Panc1 (cell line): ENCODE measurements around the gene GRAMD1B. TPM values are rescaled to one million over a fixed set of nuclear protein-coding genes. Genes with fewer than 3 reads are reported as not detected.

Experiments
- ATAC-seq: fragments of 200-7000 bp; cut with Tn5 transposase; 2 replicates; pipeline ENCODE4 v1.9.1; 2020; ENCODE audit warnings: mild to moderate bottlenecking, moderate library complexity
- BruUV-seq: library from RNA; stranded (reverse); fragments of 400-500 nt; replicated peaks from 2 replicates; lab custom pipeline; 2021; lab: Mats Ljungman, UMichigan
- CTCF ChIA-PET: fragments of 300-600 bp; sonication (Branson Sonifier 250); formaldehyde crosslinking; loops from one replicate; lab custom pipeline; 2022; ENCODE audit warnings: antibody characterized with exemption; lab: Charles Lee
- POLR2A ChIA-PET: fragments of 300-600 bp; sonication (Branson Sonifier 250); formaldehyde crosslinking; loops from one replicate; lab custom pipeline; 2022; ENCODE audit warnings: antibody characterized with exemption; lab: Charles Lee
- DNase-seq: peaks from one replicate; pipeline ENCODE4 v3.0.0-alpha.2; 2010; ENCODE audit warnings: low read depth, low spot score
- H3K27ac ChIP-seq: 2 replicates; pipeline ENCODE4 v1.5.1; 2011; ENCODE audit warnings: mild to moderate bottlenecking, low read length, inconsistent platforms
- H3K27me3 ChIP-seq: fragments of 200-500 bp; sonication (Bioruptor generic); 2 replicates; pipeline ENCODE4 v1.6.0; 2014; ENCODE audit warnings: low read length, inconsistent platforms; ENCODE audit not compliant: control insufficient read depth, insufficient read depth
- H3K36me3 ChIP-seq: fragments of 200-500 bp; sonication (Bioruptor generic); 2 replicates; pipeline ENCODE4 v1.5.1; 2014; ENCODE audit warnings: inconsistent platforms, mild to moderate bottlenecking, low read length, moderate library complexity; ENCODE audit not compliant: control insufficient read depth, insufficient read depth
- H3K4me1 ChIP-seq: 2 replicates; pipeline ENCODE4 v1.5.1; 2011; ENCODE audit warnings: inconsistent platforms, mild to moderate bottlenecking, low read length, moderate library complexity; ENCODE audit not compliant: control insufficient read depth, insufficient read depth
- H3K4me3 ChIP-seq, 2 experiments: 2 replicates each; pipeline ENCODE4 v1.5.1; 2011 to 2012; ENCODE audit warnings: low read depth in 2 of 2, low read length in 2 of 2, mild to moderate bottlenecking in 2 of 2, inconsistent platforms in 1 of 2, moderate library complexity in 1 of 2
- H3K9me3 ChIP-seq: fragments of 200-500 bp; sonication (Bioruptor generic); 2 replicates; pipeline ENCODE4 v1.5.1; 2014; ENCODE audit warnings: low read depth, mild to moderate bottlenecking, inconsistent platforms, low read length, moderate library complexity; ENCODE audit not compliant: control insufficient read depth, insufficient read depth
- CTCF ChIP-seq: fragments of 450-650 bp; IDR thresholded peaks from 2 replicates; pipeline ENCODE4 v1.5.1; 2017; ENCODE audit warnings: mild to moderate bottlenecking
- POLR2AphosphoS5 ChIP-seq: IDR thresholded peaks from 2 replicates; pipeline ENCODE4 v1.6.1; 2012; ENCODE audit warnings: mild to moderate bottlenecking, low read depth, low read length, moderate library complexity
- SIN3A ChIP-seq: IDR thresholded peaks from 2 replicates; pipeline ENCODE4 v1.6.1; 2012; ENCODE audit warnings: low read depth, mild to moderate bottlenecking, low read length, moderate library complexity, borderline replicate concordance; ENCODE audit not compliant: insufficient read depth
- TCF7L2 ChIP-seq: IDR thresholded peaks from 2 replicates; pipeline ENCODE4 v1.6.1; 2011; ENCODE audit warnings: mild to moderate bottlenecking, low read depth, low read length, inconsistent platforms
- in situ Hi-C: cut with HindIII; loops from 2 replicates; pipeline ENCODE4 v1.10.0; 2016; ENCODE audit warnings: low sequenced_read_pairs, low pct_unique_long_range_greater_than_20kb
- intact Hi-C: fragments of 100-400 bp; cut with micrococcal nuclease; formaldehyde crosslinking; loops from one replicate; pipeline ENCODE4 v1.10.0; 2022; ENCODE audit not compliant: unreplicated experiment
- total RNA-seq: library from RNA; stranded (reverse); gene quantifications from one replicate; pipeline ENCODE4 v1.2.1, GENCODE V29; 2021; ENCODE audit not compliant: unreplicated experiment
- TF ChIP-seq, protein P1 (sequence below), 2 experiments: IDR thresholded peaks; 2 replicates each; pipeline ENCODE4 v1.6.1; 2011 to 2012; ENCODE audit warnings: low read depth in 2 of 2, control low read depth in 1 of 2, low read length in 1 of 2, mild to moderate bottlenecking in 1 of 2, moderate library complexity in 1 of 2; ENCODE audit not compliant: insufficient read depth in 1 of 2

Gene GRAMD1B
- total RNA-seq, 1 experiment from 2014 or later = 0.46 TPM

GRCh38 chr11:123653827-123654565 lies 223.9 kb downstream of the GRAMD1B start:
- DNase-seq = no peak
- H3K27me3 ChIP-seq = peaks cover 32% of the 10 kb centered on the region
- CTCF ChIA-PET = no interaction called here
- in situ Hi-C loops (no loop called here), intact Hi-C loops (no loop called here)
- POLR2A ChIA-PET = no interaction called here
- H3K4me1 ChIP-seq = no peaks in the 10 kb centered on the region; the same call in 1 of the 2 replicates
- TF ChIP-seq CTCF (peak; percentile 39), POLR2AphosphoS5 (no peak), TCF7L2 (no peak), SIN3A (peak; percentile 93; the same call in 1 of the 2 replicates)
- TF ChIP-seq, protein P1, sequence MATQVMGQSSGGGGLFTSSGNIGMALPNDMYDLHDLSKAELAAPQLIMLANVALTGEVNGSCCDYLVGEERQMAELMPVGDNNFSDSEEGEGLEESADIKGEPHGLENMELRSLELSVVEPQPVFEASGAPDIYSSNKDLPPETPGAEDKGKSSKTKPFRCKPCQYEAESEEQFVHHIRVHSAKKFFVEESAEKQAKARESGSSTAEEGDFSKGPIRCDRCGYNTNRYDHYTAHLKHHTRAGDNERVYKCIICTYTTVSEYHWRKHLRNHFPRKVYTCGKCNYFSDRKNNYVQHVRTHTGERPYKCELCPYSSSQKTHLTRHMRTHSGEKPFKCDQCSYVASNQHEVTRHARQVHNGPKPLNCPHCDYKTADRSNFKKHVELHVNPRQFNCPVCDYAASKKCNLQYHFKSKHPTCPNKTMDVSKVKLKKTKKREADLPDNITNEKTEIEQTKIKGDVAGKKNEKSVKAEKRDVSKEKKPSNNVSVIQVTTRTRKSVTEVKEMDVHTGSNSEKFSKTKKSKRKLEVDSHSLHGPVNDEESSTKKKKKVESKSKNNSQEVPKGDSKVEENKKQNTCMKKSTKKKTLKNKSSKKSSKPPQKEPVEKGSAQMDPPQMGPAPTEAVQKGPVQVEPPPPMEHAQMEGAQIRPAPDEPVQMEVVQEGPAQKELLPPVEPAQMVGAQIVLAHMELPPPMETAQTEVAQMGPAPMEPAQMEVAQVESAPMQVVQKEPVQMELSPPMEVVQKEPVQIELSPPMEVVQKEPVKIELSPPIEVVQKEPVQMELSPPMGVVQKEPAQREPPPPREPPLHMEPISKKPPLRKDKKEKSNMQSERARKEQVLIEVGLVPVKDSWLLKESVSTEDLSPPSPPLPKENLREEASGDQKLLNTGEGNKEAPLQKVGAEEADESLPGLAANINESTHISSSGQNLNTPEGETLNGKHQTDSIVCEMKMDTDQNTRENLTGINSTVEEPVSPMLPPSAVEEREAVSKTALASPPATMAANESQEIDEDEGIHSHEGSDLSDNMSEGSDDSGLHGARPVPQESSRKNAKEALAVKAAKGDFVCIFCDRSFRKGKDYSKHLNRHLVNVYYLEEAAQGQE (IDR thresholded peaks at IDR 0.05; ENCODE audit: insufficient read depth in 1 of 2, low read depth in 2 of 2, low read length in 1 of 2) = peak; percentile 98
- no peak overlapping the region for H3K27ac ChIP-seq
- no peaks in the 10 kb centered on the region for H3K9me3 ChIP-seq
- BruUV-seq = no TSS peak
- H3K4me3 ChIP-seq = peak overlapping the region; percentile 55 to 69
- ATAC-seq = peak; percentile 76
- H3K36me3 ChIP-seq = no peaks in the 10 kb centered on the region

DNA sequence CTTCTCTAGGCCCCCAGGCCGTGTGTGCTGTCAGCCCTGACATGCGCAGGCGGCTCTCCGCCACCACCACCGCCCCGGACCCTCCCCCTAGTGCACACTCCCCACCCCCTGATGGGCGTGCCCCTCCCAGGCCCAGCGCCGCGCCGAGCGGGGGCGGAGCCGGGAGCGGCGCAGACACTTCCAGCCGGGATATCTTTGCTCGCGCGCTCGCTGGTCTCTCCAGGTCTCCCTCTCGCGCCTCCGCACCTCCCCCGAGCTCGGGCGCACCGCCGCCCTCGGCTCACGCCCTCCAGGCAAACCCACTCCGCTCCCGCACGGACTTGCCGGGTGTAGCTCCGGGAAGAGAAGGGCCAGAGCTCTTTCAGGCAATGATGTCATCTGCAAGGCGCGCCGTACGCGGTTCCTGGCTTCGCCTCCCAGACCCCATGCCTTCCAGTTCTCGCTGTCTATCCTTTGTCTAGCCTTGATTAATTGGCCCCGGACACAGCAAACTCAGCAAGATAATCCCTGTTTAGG lies 224.6 kb downstream of the GRAMD1B start, which contains the start of gene SCN3B:
Gene SCN3B, minus strand, starts transcription at position 59 of the 516 bp plus-strand sequence. CDS start 823 bp downstream, outside the sequence.
- ChIA-PET POLR2A (no interaction called here), CTCF (no interaction called here)
- Histone ChIP-seq H3K9me3 (no peaks in the 10 kb centered on the region), H3K36me3 (no peaks in the 10 kb centered on the region), H3K4me3 (peak within 1 kb of the TSS; percentile 55 to 69), H3K4me1 (no peaks in the 10 kb centered on the region; the same call in 1 of the 2 replicates), H3K27me3 (peaks cover 32% of the 10 kb centered on the region), H3K27ac (no peak within 1 kb of the TSS)
- no peak for TF ChIP-seq CTCF
- TF ChIP-seq, protein P1 (IDR thresholded peaks at IDR 0.05; ENCODE audit: insufficient read depth in 1 of 2, low read depth in 2 of 2, low read length in 1 of 2) = no peak
- no peak for TF ChIP-seq TCF7L2
- in situ Hi-C loops = no loop called here
- intact Hi-C loops = no loop called here
- peak; percentile 98 for ATAC-seq
- no TSS peak for BruUV-seq
- DNase-seq = peak; percentile 10
